Tibial artery (tissue), 4 donors: ENCODE data around the gene BORCS6.

Source experiments
- DNase-seq, 2 donors: peaks; one replicate each; pipeline ENCODE4 v3.0.0-alpha.2; 2019
- H3K27ac ChIP-seq, 2 donors: fragments of 200-600 bp; sonication (generic) in 1 of 2; 1 replicate in 1 of 2; 2 replicates in 1 of 2; pipeline ENCODE4 v1.5.1; 2018 to 2019; ENCODE audit warnings: mild to moderate bottlenecking in 1 of 2
- H3K27me3 ChIP-seq, 2 donors: fragments of 200-600 bp; sonication (generic) in 1 of 2; one replicate each; pipeline versions ENCODE4 v1.5.1 to v1.6.0; 2016 to 2019
- H3K36me3 ChIP-seq, 3 donors: fragments of 200-600 bp; sonication (generic) in 2 of 3; one replicate each; pipeline ENCODE4 v1.5.1; 2016 to 2019; ENCODE audit warnings: mild to moderate bottlenecking in 2 of 3
- H3K4me1 ChIP-seq, 4 donors: fragments of 200-600 bp; sonication (generic) in 2 of 4; 1 replicate in 3 of 4; 2 replicates in 1 of 4; pipeline ENCODE4 v1.5.1; 2016 to 2019
- H3K4me3 ChIP-seq, 2 donors: fragments of 200-600 bp; sonication (generic) in 1 of 2; 1 replicate in 1 of 2; 2 replicates in 1 of 2; pipeline ENCODE4 v1.5.1; 2018 to 2019; ENCODE audit warnings: mild to moderate bottlenecking in 2 of 2
- H3K9me3 ChIP-seq, 3 donors: fragments of 200-600 bp; sonication (generic) in 1 of 3; one replicate each; pipeline ENCODE4 v1.5.1; 2016 to 2019
- intact Hi-C: fragments of 100-400 bp; cut with DNase I; formaldehyde crosslinking; loops from one replicate; pipeline ENCODE4 v1.15.0; 2023; ENCODE audit warnings: low total_unique reads
- TF ChIP-seq, protein P1 (sequence below), 2 experiments: fragments of 200-600 bp in 1 of 2; fragments of 450-650 bp in 1 of 2; IDR thresholded peaks; one replicate each; pipeline ENCODE4 v1.5.1; 2017 to 2019; ENCODE audit warnings: antibody characterized with exemption in 2 of 2, mild to moderate bottlenecking in 1 of 2, moderate library complexity in 1 of 2

The BORCS6 gene

DNA sequence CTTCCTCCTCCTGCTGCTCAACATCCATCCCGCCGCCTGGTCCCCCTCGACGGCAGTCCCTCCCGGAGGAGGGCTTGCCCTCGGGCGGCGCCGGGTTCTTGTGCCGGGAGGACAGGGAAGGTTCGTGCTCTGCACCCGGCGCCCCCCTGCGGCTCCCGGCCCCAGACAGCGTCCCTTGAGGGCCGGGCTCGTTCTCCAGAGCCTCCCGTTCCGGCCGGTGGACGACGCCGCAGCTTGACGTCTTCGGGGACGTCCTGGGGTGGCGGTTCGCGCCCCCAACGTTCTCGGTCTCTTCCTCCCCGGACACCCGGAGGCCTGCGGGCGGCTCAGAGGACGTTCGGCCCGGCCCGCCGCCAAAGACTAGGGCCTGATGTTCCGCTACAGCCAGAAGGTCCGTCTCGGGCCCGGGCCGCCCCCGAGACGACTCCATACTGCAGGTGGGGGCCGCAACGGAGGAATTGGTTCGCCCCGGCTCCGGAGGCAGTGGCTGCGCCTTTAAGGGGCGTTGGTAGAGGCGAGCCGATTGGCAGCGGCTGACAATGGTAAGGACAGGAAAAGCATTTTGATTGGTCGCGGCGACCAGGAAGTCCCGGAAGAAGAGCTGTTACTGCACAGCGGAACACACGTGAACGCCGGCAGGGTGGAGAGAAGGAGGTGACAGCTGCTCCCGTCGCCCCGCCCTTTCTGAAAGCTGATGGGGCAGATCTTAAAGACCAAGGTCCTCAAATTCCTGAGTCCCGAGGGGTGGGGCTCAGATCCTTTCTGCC is at the start of gene BORCS6:
TSS of gene BORCS6 (minus strand) at position 470 of the 767 bp plus-strand sequence. CDS start at position 430, 40 bp downstream.
- intact Hi-C loops, result loop anchor here (10.0 kb wide), 1 partner anchor 105 kb away; the partner anchor contains the start of gene SLC25A35
- Histone ChIP-seq H3K4me3 (peak within 1 kb of the TSS; percentile 89 to 93), H3K27me3 (no peaks in the 10 kb centered on the region), H3K4me1 (peaks cover 0 to 40% (median 35%) of the 10 kb centered on the region in 4 donors), H3K27ac (peak within 1 kb of the TSS; percentile 97 to 98), H3K36me3 (no peaks in the 10 kb centered on the region), H3K9me3 (no peaks in the 10 kb centered on the region)
- peak; percentile 99 for DNase-seq
- TF ChIP-seq, protein P1, sequence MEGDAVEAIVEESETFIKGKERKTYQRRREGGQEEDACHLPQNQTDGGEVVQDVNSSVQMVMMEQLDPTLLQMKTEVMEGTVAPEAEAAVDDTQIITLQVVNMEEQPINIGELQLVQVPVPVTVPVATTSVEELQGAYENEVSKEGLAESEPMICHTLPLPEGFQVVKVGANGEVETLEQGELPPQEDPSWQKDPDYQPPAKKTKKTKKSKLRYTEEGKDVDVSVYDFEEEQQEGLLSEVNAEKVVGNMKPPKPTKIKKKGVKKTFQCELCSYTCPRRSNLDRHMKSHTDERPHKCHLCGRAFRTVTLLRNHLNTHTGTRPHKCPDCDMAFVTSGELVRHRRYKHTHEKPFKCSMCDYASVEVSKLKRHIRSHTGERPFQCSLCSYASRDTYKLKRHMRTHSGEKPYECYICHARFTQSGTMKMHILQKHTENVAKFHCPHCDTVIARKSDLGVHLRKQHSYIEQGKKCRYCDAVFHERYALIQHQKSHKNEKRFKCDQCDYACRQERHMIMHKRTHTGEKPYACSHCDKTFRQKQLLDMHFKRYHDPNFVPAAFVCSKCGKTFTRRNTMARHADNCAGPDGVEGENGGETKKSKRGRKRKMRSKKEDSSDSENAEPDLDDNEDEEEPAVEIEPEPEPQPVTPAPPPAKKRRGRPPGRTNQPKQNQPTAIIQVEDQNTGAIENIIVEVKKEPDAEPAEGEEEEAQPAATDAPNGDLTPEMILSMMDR (IDR thresholded peaks at IDR 0.05), result no peak

DNA sequence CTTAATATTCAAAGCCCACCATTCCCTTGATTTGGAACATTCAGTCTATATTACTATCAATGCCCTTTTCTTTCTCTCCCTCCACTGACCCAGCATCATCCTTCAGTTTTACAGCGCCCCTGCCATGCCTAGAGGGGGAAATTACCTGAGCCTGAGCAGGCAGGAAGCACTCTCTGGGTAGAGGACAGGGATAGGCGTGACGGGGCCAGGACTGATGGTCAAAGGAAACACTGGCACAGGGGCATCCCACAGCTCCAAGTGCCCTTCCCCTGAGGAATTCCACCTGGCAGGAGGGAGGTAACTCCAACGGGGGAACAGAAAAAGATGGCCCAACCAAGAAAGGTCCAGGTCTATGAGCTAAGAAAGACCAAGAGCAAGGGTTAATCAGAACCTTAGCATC is 47.9 kb upstream of the BORCS6 start:
- H3K4me3 ChIP-seq, result no peak overlapping the region
- intact Hi-C loops, result no loop called here
- no peak for DNase-seq
- TF ChIP-seq, protein P1 (IDR thresholded peaks at IDR 0.05), result no peak
- H3K36me3 ChIP-seq, result peaks cover 66 to 89% (median 81%) of the 10 kb centered on the region in 3 donors
- H3K9me3 ChIP-seq, result no peaks in the 10 kb centered on the region
- H3K4me1 ChIP-seq, result no peaks in the 10 kb centered on the region
- no peak overlapping the region for H3K27ac ChIP-seq
- H3K27me3 ChIP-seq, result no peaks in the 10 kb centered on the region

- no peaks in the 10 kb centered on the region for H3K27me3 ChIP-seq
- H3K9me3 ChIP-seq, result no peaks in the 10 kb centered on the region
- peaks cover 73 to 96% (median 89%) of the 10 kb centered on the region in 3 donors for H3K36me3 ChIP-seq
- no peaks in the 10 kb centered on the region for H3K4me1 ChIP-seq
- TF ChIP-seq, protein P1 (IDR thresholded peaks at IDR 0.05), result no peak
- intact Hi-C loops, result no loop called here
- H3K4me3 ChIP-seq, result no peak overlapping the region
- H3K27ac ChIP-seq, result no peak overlapping the region
- DNase-seq, result no peak
These were observed 47.2 kb upstream of the BORCS6 start for GRCh38 chr17:8237175-8237574.

DNA sequence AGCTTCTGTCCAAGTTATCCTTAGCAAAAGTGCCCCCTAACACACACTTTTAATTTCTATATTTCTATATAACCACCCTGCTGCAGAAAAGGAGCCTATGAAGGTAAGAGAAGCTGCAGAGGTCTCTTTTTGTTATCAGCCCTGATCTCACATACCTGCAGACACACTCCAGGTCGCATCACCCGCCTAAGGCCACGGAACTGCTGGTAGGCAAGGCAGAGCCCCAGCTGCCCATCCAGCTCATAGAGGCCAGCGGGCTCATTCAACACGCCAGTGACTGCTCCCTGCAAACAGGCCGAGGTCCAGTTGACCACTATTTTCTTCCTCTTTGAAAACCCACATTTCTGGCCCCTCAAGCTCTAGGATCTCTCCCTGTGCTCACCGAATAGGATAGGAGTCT is 45.7 kb upstream of the BORCS6 start:
- no peak for DNase-seq
- intact Hi-C loops, result no loop called here
- Histone ChIP-seq H3K9me3 (no peaks in the 10 kb centered on the region), H3K27ac (no peak overlapping the region), H3K27me3 (no peaks in the 10 kb centered on the region), H3K4me1 (no peaks in the 10 kb centered on the region), H3K36me3 (peaks cover 85 to 100% (median 92%) of the 10 kb centered on the region in 3 donors), H3K4me3 (no peak overlapping the region)
- TF ChIP-seq, protein P1 (IDR thresholded peaks at IDR 0.05), result no peak

DNA sequence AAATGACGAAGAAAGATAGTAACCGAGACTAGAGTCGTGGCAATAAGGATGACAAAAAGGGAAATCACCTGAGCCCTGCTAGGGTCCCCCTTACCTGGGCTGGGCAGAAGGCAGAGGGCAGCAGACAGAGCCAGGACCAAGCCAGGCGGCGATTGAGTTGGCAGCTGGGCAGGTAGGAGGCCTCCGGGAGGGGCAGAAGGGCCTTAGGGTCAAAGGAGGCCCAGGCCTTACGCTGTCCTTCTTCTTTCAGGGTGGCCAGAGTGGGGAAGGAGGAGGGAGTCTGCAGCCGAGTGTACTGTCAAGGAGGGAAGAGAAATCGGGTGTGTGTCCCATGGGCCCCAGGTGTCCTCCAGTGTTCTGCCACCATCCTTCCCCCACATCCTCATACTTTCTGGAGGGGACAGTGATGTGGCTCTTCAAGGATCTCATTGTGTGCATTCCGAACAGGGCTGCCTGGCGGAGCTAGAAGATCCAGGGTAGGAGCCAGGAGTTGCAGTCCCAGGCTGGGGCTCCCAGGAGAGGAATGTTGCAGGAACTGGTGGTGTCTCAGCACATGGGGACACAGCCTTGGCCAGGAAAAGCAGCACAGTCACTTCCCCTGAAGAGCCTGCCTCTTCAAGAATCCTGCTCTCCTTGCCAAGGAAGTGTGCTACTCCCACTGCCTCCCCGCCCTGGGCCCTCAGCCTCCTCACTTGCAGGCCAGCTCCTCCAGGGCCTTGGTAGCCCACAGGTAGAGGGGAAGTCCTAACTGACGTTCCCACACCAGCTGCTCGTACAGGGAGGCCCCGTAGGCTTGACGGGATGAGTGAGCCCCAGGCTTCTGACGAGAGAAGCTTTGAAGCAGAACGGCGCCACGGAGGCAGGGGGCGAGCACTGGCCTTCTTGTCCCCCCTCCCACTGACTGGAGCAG is 44.6 kb upstream of the BORCS6 start:
- Histone ChIP-seq H3K4me1 (no peaks in the 10 kb centered on the region), H3K27ac (no peak overlapping the region), H3K27me3 (no peaks in the 10 kb centered on the region), H3K9me3 (no peaks in the 10 kb centered on the region), H3K4me3 (no peak overlapping the region), H3K36me3 (peaks cover 87 to 100% (median 93%) of the 10 kb centered on the region in 3 donors)
- TF ChIP-seq, protein P1 (IDR thresholded peaks at IDR 0.05), result no peak
- no peak for DNase-seq
- intact Hi-C loops, result no loop called here
